ENCODE measurements around the gene MYO5A. TPM values are rescaled to one million over a fixed set of nuclear protein-coding genes. Genes with fewer than 3 reads are reported as not detected.

Gene MYO5A
- total and polyA plus RNA-seq, 9 of the 15 experiments (the other 6 are each of a cell fraction or from before 2014, with no cell fraction given), result 0.03 to 0.82 (median 0.40) TPM

- no TSS peak for BruUV-seq (replicated peaks)
- Histone ChIP-seq H3K9me1 (ENCODE audit: control insufficient read depth, insufficient read depth, low read length) (no peaks in the 10 kb centered on the region), H4K20me1 (replicated peaks; ENCODE audit: control insufficient read depth, insufficient read depth, low read length) (no peaks in the 10 kb centered on the region; the same call in 1 of the 2 replicates), H3K27ac (ENCODE audit: extremely low read depth, low read depth, low read length) (no peak overlapping the region), H3K4me1 (replicated peaks in 1 of 2; ENCODE audit: control insufficient read depth in 2 of 2, insufficient read depth in 2 of 2, low read length in 2 of 2) (no peaks in the 10 kb centered on the region), H3K9ac (ENCODE audit: insufficient read depth in 1 of 2, low read depth in 2 of 2, low read length in 2 of 2) (no peak overlapping the region), H3K4me2 (ENCODE audit: insufficient read depth, low read length) (no peak overlapping the region), H2AFZ (ENCODE audit: low read depth, low read length) (no peak overlapping the region), H3K79me2 (ENCODE audit: control insufficient read depth, insufficient read depth, low read length) (no peaks in the 10 kb centered on the region), H3K27me3 (ENCODE audit: control insufficient read depth in 2 of 2, insufficient read depth in 2 of 2, low read length in 2 of 2) (no peaks in the 10 kb centered on the region; a peak in 1 of 5 replicates), H3K36me3 (ENCODE audit: control insufficient read depth, insufficient read depth, low read length) (no peaks in the 10 kb centered on the region), H3K4me3 (no peak overlapping the region), H3K9me3 (replicated peaks; ENCODE audit: control insufficient read depth, insufficient read depth, low read depth, low read length) (no peaks in the 10 kb centered on the region)
- ATAC-seq (no peak), FAIRE-seq (no peak), DNase-seq (ENCODE audit: extremely low read depth in 1 of 4, low spot score in 3 of 4) (no peak)
- in situ Hi-C loops (cut with MboI) (no loop called here), intact Hi-C loops (cut with micrococcal nuclease) (no loop called here)
- POLR2A ChIA-PET, result interaction anchor here (1.0 kb wide), 1 partner anchor 7 kb away, joined by 3 read pairs; no protein-coding TSS in a partner anchor
- CTCF ChIA-PET (ENCODE audit: low intra/inter-chr PET ratio), result no interaction called here
- TF ChIP-seq YBX1 (IDR thresholded peaks at IDR 0.05) (no peak), ILF3 (IDR thresholded peaks at IDR 0.05; ENCODE audit: borderline replicate concordance) (no peak), ZNF780A (CRISPR knock-in tag; IDR thresholded peaks at IDR 0.05) (no peak), BCLAF1 (IDR thresholded peaks at IDR 0.05; ENCODE audit: borderline replicate concordance in 1 of 2, control insufficient read depth in 1 of 2, low read depth in 2 of 2, low read length in 1 of 2) (no peak), ZNF551 (CRISPR knock-in tag; IDR thresholded peaks at IDR 0.05) (no peak), ZNF592 (IDR thresholded peaks at IDR 0.05) (no peak), SMARCA4 (IDR thresholded peaks at IDR 0.05) (no peak), E2F4 (CRISPR knock-in tag; IDR thresholded peaks at IDR 0.05; ENCODE audit: low read depth) (no peak), KDM2B (CRISPR knock-in tag; IDR thresholded peaks at IDR 0.05) (no peak), ZNF217 (CRISPR knock-in tag; IDR thresholded peaks at IDR 0.05) (no peak)
- under 1% methylated on average over 9 of the region's 9 CpGs for WGBS (ENCODE audit: insufficient coverage, low coverage, missing lambda C conversion rate)
These were observed 168.2 kb downstream of the MYO5A start for GRCh38 chr15:52360229-52361203.

Data from K562 (cell line).